Measurements from ENCODE around the gene PRKCD. TPM values are rescaled to one million over a fixed set of nuclear protein-coding genes. Genes with fewer than 3 reads are reported as not detected.

PRKCD gene
- total RNA-seq, 1 experiment from 2014 or later: 25.2 TPM

GRCh38 chr3:53154881-53155285 lies 6.1 kb upstream of the PRKCD start:
- peaks cover 7% of the 10 kb centered on the region for H3K36me3 Mint-ChIP-seq (ENCODE audit: insufficient read depth, unreplicated experiment)
- H3K4me3 Mint-ChIP-seq (ENCODE audit: low read depth, unreplicated experiment): no peak overlapping the region
- no peak overlapping the region for H3K27ac Mint-ChIP-seq (ENCODE audit: unreplicated experiment)
- no peaks in the 10 kb centered on the region for H3K9me3 Mint-ChIP-seq (ENCODE audit: low read depth, unreplicated experiment)
- no TSS peak for BruUV-seq (replicated peaks)
- intact Hi-C loops (cut with micrococcal nuclease; ENCODE audit: unreplicated experiment): no loop called here
- TF ChIP-seq CTCF (IDR thresholded peaks at IDR 0.05; ENCODE audit: unreplicated experiment): no peak
- peaks cover 77% of the 10 kb centered on the region for H3K4me1 Mint-ChIP-seq (ENCODE audit: low read depth, unreplicated experiment)
- no peaks in the 10 kb centered on the region for H3K27me3 Mint-ChIP-seq (ENCODE audit: unreplicated experiment)
- DNase-seq: peak; percentile 30
- CTCF ChIA-PET: interaction anchor here (1.4 kb wide), 1 partner anchor 9 kb away, joined by 5 read pairs; no protein-coding TSS in a partner anchor

- CTCF ChIA-PET: interaction anchor here (1.4 kb wide), 1 partner anchor 10 kb away, joined by 5 read pairs; no protein-coding TSS in a partner anchor
- Mint-ChIP-seq H3K27me3 (ENCODE audit: unreplicated experiment) (no peaks in the 10 kb centered on the region), H3K9me3 (ENCODE audit: low read depth, unreplicated experiment) (no peaks in the 10 kb centered on the region), H3K36me3 (ENCODE audit: insufficient read depth, unreplicated experiment) (peaks cover 15% of the 10 kb centered on the region), H3K27ac (ENCODE audit: unreplicated experiment) (peak overlapping the region; percentile 52), H3K4me3 (ENCODE audit: low read depth, unreplicated experiment) (peak overlapping the region; percentile 22), H3K4me1 (ENCODE audit: low read depth, unreplicated experiment) (peaks cover 76% of the 10 kb centered on the region)
- DNase-seq: peak; percentile 88
- no peak for TF ChIP-seq CTCF (IDR thresholded peaks at IDR 0.05; ENCODE audit: unreplicated experiment)
- intact Hi-C loops (cut with micrococcal nuclease; ENCODE audit: unreplicated experiment): no loop called here
- BruUV-seq (replicated peaks): no TSS peak
Measured at GRCh38 chr3:53155760-53156159, 5.2 kb upstream of the PRKCD start.

GRCh38 chr3:53156368-53156834 lies 4.6 kb upstream of the PRKCD start:
- peaks cover 19% of the 10 kb centered on the region for H3K36me3 Mint-ChIP-seq (ENCODE audit: insufficient read depth, unreplicated experiment)
- peak; percentile 14 for DNase-seq
- peaks cover 69% of the 10 kb centered on the region for H3K4me1 Mint-ChIP-seq (ENCODE audit: low read depth, unreplicated experiment)
- CTCF ChIA-PET: no interaction called here
- no peaks in the 10 kb centered on the region for H3K9me3 Mint-ChIP-seq (ENCODE audit: low read depth, unreplicated experiment)
- no peaks in the 10 kb centered on the region for H3K27me3 Mint-ChIP-seq (ENCODE audit: unreplicated experiment)
- BruUV-seq (replicated peaks): no TSS peak
- peak overlapping the region; percentile 22 for H3K4me3 Mint-ChIP-seq (ENCODE audit: low read depth, unreplicated experiment)
- no peak for TF ChIP-seq CTCF (IDR thresholded peaks at IDR 0.05; ENCODE audit: unreplicated experiment)
- no peak overlapping the region for H3K27ac Mint-ChIP-seq (ENCODE audit: unreplicated experiment)
- intact Hi-C loops (cut with micrococcal nuclease; ENCODE audit: unreplicated experiment): no loop called here

GRCh38 chr3:53157974-53158580 lies 2.9 kb upstream of the PRKCD start:
- Mint-ChIP-seq H3K4me3 (ENCODE audit: low read depth, unreplicated experiment) (no peak overlapping the region), H3K4me1 (ENCODE audit: low read depth, unreplicated experiment) (peaks cover 79% of the 10 kb centered on the region), H3K27me3 (ENCODE audit: unreplicated experiment) (no peaks in the 10 kb centered on the region), H3K27ac (ENCODE audit: unreplicated experiment) (no peak overlapping the region), H3K36me3 (ENCODE audit: insufficient read depth, unreplicated experiment) (peaks cover 36% of the 10 kb centered on the region), H3K9me3 (ENCODE audit: low read depth, unreplicated experiment) (no peaks in the 10 kb centered on the region)
- CTCF ChIA-PET: no interaction called here
- DNase-seq: no peak
- TF ChIP-seq CTCF (IDR thresholded peaks at IDR 0.05; ENCODE audit: unreplicated experiment): no peak
- BruUV-seq (replicated peaks): no TSS peak
- intact Hi-C loops (cut with micrococcal nuclease; ENCODE audit: unreplicated experiment): no loop called here
